Endothelial cell of umbilical vein (primary cell): ENCODE measurements around the gene NSMCE1. TPM values are rescaled to one million over a fixed set of nuclear protein-coding genes. Genes with fewer than 3 reads are reported as not detected.

Source experiments
- BruUV-seq: library from RNA; stranded (reverse); fragments of 400-500 nt; replicated peaks from 2 replicates; lab custom pipeline; 2021; lab: Mats Ljungman, UMichigan
- CTCF ChIA-PET: fragments of 300-600, 350-600 bp; sonication (Branson Sonifier 250); formaldehyde crosslinking; loops from one replicate; lab custom pipeline; 2021; ENCODE audit warnings: antibody characterized with exemption, inconsistent platforms; lab: Charles Lee
- POLR2A ChIA-PET: fragments of 300-600, 350-600 bp; sonication (Branson Sonifier 250); formaldehyde crosslinking; loops from one replicate; lab custom pipeline; 2021; ENCODE audit warnings: antibody characterized with exemption, inconsistent platforms; lab: Charles Lee
- DNase-seq: peaks from one replicate; pipeline ENCODE4 v3.0.0-alpha.2; 2011; ENCODE audit warnings: low read depth, low spot score
- FAIRE-seq: peaks from 2 replicates; lab custom pipeline; 2011; peaks lifted over from hg19 to GRCh38; lab: Jason Lieb, UNC
- H2AFZ ChIP-seq: 2 replicates; pipeline ENCODE4 v1.6.0; 2012; ENCODE audit warnings: low read depth, low read length, control low read depth, inconsistent platforms
- H3K27ac ChIP-seq: 2 replicates; pipeline ENCODE4 v1.5.1; 2011; ENCODE audit warnings: low read depth, mild to moderate bottlenecking, control low read depth, low read length, moderate library complexity; ENCODE audit not compliant: insufficient read depth
- H3K27me3 ChIP-seq, 2 experiments: 2 replicates each; pipeline versions ENCODE4 v1.6.0 to v1.6.1; 2011; ENCODE audit warnings: low read length in 2 of 2, mixed read lengths in 1 of 2; ENCODE audit not compliant: control insufficient read depth in 2 of 2, insufficient read depth in 2 of 2
- H3K36me3 ChIP-seq, 2 experiments: 2 replicates in 1 of 2; 3 replicates in 1 of 2; pipeline ENCODE4 v1.5.1; 2011; ENCODE audit warnings: low read length in 2 of 2, mild to moderate bottlenecking in 1 of 2, moderate library complexity in 1 of 2; ENCODE audit not compliant: control insufficient read depth in 2 of 2, insufficient read depth in 2 of 2; ENCODE audit errors: extremely low read depth in 1 of 2
- H3K4me1 ChIP-seq: 3 replicates; pipeline ENCODE4 v1.5.1; 2011; ENCODE audit warnings: mild to moderate bottlenecking, low read length; ENCODE audit not compliant: control insufficient read depth, insufficient read depth; ENCODE audit errors: extremely low read depth
- H3K4me2 ChIP-seq: 2 replicates; pipeline ENCODE4 v1.6.1; 2011; ENCODE audit warnings: low read length, control low read depth, mixed read lengths; ENCODE audit not compliant: insufficient read depth
- H3K4me3 ChIP-seq, 3 experiments: fragments of 200-600 bp in 1 of 3; sonication (generic), shearing (Covaris generic) in 1 of 3; replicated peaks in 1 of 3; 2 replicates each; pipeline ENCODE4 v1.5.1; 2011 to 2016; ENCODE audit warnings: control low read depth in 3 of 3, low read length in 3 of 3, mild to moderate bottlenecking in 2 of 3, inconsistent platforms in 1 of 3, low read depth in 1 of 3, moderate library complexity in 1 of 3; ENCODE audit not compliant: insufficient read depth in 1 of 3
- H3K79me2 ChIP-seq: 2 replicates; pipeline ENCODE4 v1.6.0; 2012; ENCODE audit warnings: low read length, inconsistent platforms; ENCODE audit not compliant: control insufficient read depth, insufficient read depth
- H3K9ac ChIP-seq: replicated peaks from 2 replicates; pipeline ENCODE3; 2011; ENCODE audit warnings: low read length, control low read depth; ENCODE audit not compliant: insufficient read depth; ENCODE audit errors: extremely low read depth
- H3K9me1 ChIP-seq: replicated peaks from 3 replicates; pipeline ENCODE4 v1.6.0; 2011; ENCODE audit warnings: mild to moderate bottlenecking, low read length; ENCODE audit not compliant: control insufficient read depth, insufficient read depth; ENCODE audit errors: extremely low read depth
- H3K9me3 ChIP-seq: replicated peaks from 2 replicates; pipeline ENCODE4 v1.5.1; 2012; ENCODE audit warnings: low read length, inconsistent platforms; ENCODE audit not compliant: control insufficient read depth, insufficient read depth
- H4K20me1 ChIP-seq: replicated peaks from 2 replicates; pipeline ENCODE3; 2011; ENCODE audit warnings: mild to moderate bottlenecking, low read length; ENCODE audit not compliant: control insufficient read depth, insufficient read depth; ENCODE audit errors: extremely low read depth
- EZH2 ChIP-seq: IDR thresholded peaks from 2 replicates; pipeline ENCODE4 v1.6.1; 2012; ENCODE audit warnings: borderline replicate concordance, low read depth, mild to moderate bottlenecking, moderate library complexity, low read length, inconsistent platforms; ENCODE audit not compliant: severe bottlenecking
- FOS ChIP-seq: IDR thresholded peaks from 2 replicates; pipeline ENCODE4 v1.6.1; 2011; ENCODE audit warnings: mild to moderate bottlenecking, low read length, moderate library complexity, borderline replicate concordance; ENCODE audit not compliant: insufficient read depth
- GATA2 ChIP-seq: IDR thresholded peaks from 2 replicates; pipeline ENCODE4 v1.7.0; 2011; ENCODE audit warnings: low read depth, mild to moderate bottlenecking, moderate library complexity, mixed read lengths, low read length; ENCODE audit not compliant: insufficient read length, insufficient read depth
- JUN ChIP-seq: IDR thresholded peaks from 2 replicates; pipeline ENCODE4 v1.6.1; 2011; ENCODE audit warnings: borderline replicate concordance, low read depth; ENCODE audit not compliant: insufficient read length, insufficient read depth
- MYC ChIP-seq: IDR thresholded peaks from one replicate; pipeline ENCODE4 v1.6.1; 2011; ENCODE audit warnings: mild to moderate bottlenecking, low read depth, low read length
- POLR2A ChIP-seq: IDR thresholded peaks from 2 replicates; pipeline ENCODE4 v1.6.1; 2012; ENCODE audit warnings: low read depth, mild to moderate bottlenecking, control low read depth, low read length
- POLR2AphosphoS5 ChIP-seq: IDR thresholded peaks from 2 replicates; pipeline ENCODE4 v1.6.1; 2012; ENCODE audit warnings: low read depth, mild to moderate bottlenecking, control low read depth, low read length, moderate library complexity; ENCODE audit not compliant: insufficient read depth
- dilution Hi-C: fragments of 300-500 bp; cut with MboI; formaldehyde crosslinking; loops from one replicate; pipeline ENCODE4 v1.15.0; 2019; ENCODE audit warnings: low sequenced_read_pairs; ENCODE audit not compliant: extremely low pct_ligation_motif_present
- intact Hi-C: fragments of 100-400 bp; cut with micrococcal nuclease; formaldehyde crosslinking; loops from one replicate; pipeline ENCODE4 v1.10.0; 2022
- polyA plus RNA-seq, 4 experiments: library from polyadenylated mRNA; depleted of rRNA in 3 of 4; stranded (reverse) in 3 of 4; unstranded in 1 of 4; fragments of >200 nt; gene quantifications; 2 replicates each; pipeline versions ENCODE4 v1.2.1 to v1.2.3, GENCODE V29; 2011 to 2012; ENCODE audit warnings: missing spikeins in 1 of 4
- total RNA-seq: library from RNA; stranded (reverse); gene quantifications from 2 replicates; pipeline ENCODE4 v1.2.3, GENCODE V29; 2021
- TF ChIP-seq, protein P1 (sequence below), 2 donors: IDR thresholded peaks; 1 replicate in 1 of 2; 2 replicates in 1 of 2; pipeline ENCODE4 v1.5.1; 2011; ENCODE audit warnings: low read length in 2 of 2, mild to moderate bottlenecking in 2 of 2, moderate library complexity in 2 of 2, control low read depth in 1 of 2, inconsistent platforms in 1 of 2, low read depth in 1 of 2; ENCODE audit not compliant: insufficient read depth in 1 of 2; ENCODE audit errors: extremely low read depth in 1 of 2
- TF ChIP-seq, protein P2 (sequence below): IDR thresholded peaks from 2 replicates; pipeline ENCODE4 v1.6.1; 2011; ENCODE audit not compliant: insufficient read depth, insufficient read length

NSMCE1 gene
- total and polyA plus RNA-seq, 2 donors (not counting 3 experiments of a cell fraction or from before 2014, with no cell fraction given) = 23.8 to 42.0 TPM

DNA sequence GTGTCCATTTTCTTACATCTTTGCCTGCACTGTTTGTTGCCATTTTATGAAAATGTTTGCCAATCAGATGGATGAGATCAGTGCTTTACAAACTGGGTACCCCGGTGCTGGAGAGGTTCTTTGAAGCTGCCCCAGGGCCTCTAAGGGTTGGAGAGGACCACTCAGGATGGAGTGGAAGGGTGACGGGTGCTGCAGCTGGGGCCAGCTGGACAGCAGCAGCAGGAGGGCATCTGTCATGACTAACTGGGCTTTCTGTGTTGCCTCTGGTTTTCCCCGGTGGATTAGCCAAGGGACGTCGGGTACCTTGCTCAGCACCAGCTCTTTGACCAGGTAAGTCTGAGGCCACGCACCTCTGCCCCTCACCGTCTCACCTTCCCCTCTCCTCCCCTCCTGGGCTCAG lies 52.9 kb downstream of the NSMCE1 start:
- no peak overlapping the region for H3K4me3 ChIP-seq
- no peak overlapping the region for H3K4me2 ChIP-seq
- no peaks in the 10 kb centered on the region for H3K36me3 ChIP-seq
- DNase-seq (no peak), FAIRE-seq (no peak)
- no peaks in the 10 kb centered on the region for H3K9me3 ChIP-seq
- ChIA-PET POLR2A (no interaction called here), CTCF (no interaction called here)
- no peak for TF ChIP-seq FOS
- TF ChIP-seq, protein P1, sequence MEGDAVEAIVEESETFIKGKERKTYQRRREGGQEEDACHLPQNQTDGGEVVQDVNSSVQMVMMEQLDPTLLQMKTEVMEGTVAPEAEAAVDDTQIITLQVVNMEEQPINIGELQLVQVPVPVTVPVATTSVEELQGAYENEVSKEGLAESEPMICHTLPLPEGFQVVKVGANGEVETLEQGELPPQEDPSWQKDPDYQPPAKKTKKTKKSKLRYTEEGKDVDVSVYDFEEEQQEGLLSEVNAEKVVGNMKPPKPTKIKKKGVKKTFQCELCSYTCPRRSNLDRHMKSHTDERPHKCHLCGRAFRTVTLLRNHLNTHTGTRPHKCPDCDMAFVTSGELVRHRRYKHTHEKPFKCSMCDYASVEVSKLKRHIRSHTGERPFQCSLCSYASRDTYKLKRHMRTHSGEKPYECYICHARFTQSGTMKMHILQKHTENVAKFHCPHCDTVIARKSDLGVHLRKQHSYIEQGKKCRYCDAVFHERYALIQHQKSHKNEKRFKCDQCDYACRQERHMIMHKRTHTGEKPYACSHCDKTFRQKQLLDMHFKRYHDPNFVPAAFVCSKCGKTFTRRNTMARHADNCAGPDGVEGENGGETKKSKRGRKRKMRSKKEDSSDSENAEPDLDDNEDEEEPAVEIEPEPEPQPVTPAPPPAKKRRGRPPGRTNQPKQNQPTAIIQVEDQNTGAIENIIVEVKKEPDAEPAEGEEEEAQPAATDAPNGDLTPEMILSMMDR (IDR thresholded peaks at IDR 0.05; ENCODE audit: extremely low read depth in 1 of 2, insufficient read depth in 1 of 2, low read depth in 1 of 2, low read length in 2 of 2) = no peak
- no peak for TF ChIP-seq POLR2A
- no peak for TF ChIP-seq MYC
- TF ChIP-seq EZH2 = no peak
- TF ChIP-seq GATA2 = no peak
- TF ChIP-seq, protein P2, sequence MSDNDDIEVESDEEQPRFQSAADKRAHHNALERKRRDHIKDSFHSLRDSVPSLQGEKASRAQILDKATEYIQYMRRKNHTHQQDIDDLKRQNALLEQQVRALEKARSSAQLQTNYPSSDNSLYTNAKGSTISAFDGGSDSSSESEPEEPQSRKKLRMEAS = no peak
- no peak for TF ChIP-seq POLR2AphosphoS5
- no peak for TF ChIP-seq JUN
- H3K79me2 ChIP-seq = no peaks in the 10 kb centered on the region
- H3K9ac ChIP-seq = no peak overlapping the region
- dilution Hi-C loops = no loop called here
- no peak overlapping the region for H2AFZ ChIP-seq
- H3K27me3 ChIP-seq = no peaks in the 10 kb centered on the region
- H4K20me1 ChIP-seq = no peaks in the 10 kb centered on the region
- H3K4me1 ChIP-seq = no peaks in the 10 kb centered on the region
- H3K27ac ChIP-seq = no peak overlapping the region
- intact Hi-C loops = no loop called here
- H3K9me1 ChIP-seq = no peaks in the 10 kb centered on the region
- no TSS peak for BruUV-seq
